ENCODE data around the gene RIN2.

Gene RIN2

DNA sequence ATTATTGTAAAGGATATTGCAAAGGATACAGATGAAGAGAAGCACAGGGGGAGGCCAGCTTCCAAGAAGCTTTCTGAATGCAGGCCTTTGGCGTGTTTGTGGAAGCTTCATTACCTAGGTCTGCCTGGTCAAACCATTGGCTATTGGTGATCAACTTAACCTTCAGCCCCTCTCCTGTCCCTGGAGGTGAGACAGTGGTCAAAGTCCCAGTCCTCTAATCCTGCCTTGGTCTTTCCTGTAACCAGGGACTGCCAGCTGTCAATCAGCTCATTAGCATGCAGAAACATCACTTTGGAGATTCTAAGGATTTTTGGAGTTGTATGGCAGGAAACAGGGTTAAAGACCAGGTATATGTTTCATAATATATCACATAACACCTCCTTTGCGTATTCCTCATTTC lies 13.0 kb downstream of the RIN2 start:
- Histone ChIP-seq H3K4me3 (ENCODE audit: low read depth in 1 of 5, low read length in 5 of 5) (no peak overlapping the region), H3K27me3 (ENCODE audit: control insufficient read depth in 5 of 5, insufficient read depth in 4 of 5, low read length in 5 of 5) (no peaks in the 10 kb centered on the region), H3K9ac (ENCODE audit: low read length in 5 of 5) (no peak overlapping the region), H3K36me3 (ENCODE audit: control insufficient read depth in 5 of 5, insufficient read depth in 5 of 5, low read length in 5 of 5) (peaks cover 0 to 9% (median 0%) of the 10 kb centered on the region in 5 donors), H3K27ac (ENCODE audit: low read depth, low read length) (no peak overlapping the region), H3K4me1 (ENCODE audit: control insufficient read depth in 5 of 5, insufficient read depth in 5 of 5, low read length in 5 of 5) (peaks cover 8 to 46% (median 38%) of the 10 kb centered on the region in 5 donors), H3K9me3 (ENCODE audit: control insufficient read depth in 5 of 5, low read length in 5 of 5) (no peaks in the 10 kb centered on the region)

DNA sequence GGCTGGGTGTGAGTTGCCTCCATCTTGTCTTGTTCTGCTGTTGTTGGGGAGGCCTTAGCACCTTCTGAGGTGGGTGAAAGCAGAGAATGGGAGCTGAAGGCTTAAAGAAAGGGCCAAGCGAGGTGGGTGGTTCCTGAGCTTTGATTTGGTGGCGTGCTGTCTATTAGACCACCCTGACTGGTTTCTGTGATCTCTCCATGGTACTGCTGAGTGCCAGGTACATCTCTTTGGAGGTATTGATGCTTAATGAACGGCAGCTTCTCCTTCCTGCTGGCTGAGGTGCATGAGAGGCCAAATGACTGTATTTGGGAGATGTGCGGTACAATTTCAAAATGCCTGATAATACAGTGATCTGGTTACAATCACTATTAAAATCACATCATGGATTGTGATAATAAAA lies 15.4 kb downstream of the RIN2 start:
- Histone ChIP-seq H3K27ac (ENCODE audit: low read depth, low read length) (no peak overlapping the region), H3K27me3 (ENCODE audit: control insufficient read depth in 5 of 5, insufficient read depth in 4 of 5, low read length in 5 of 5) (no peaks in the 10 kb centered on the region), H3K9ac (ENCODE audit: low read length in 5 of 5) (no peak overlapping the region), H3K9me3 (ENCODE audit: control insufficient read depth in 5 of 5, low read length in 5 of 5) (no peaks in the 10 kb centered on the region), H3K4me1 (ENCODE audit: control insufficient read depth in 5 of 5, insufficient read depth in 5 of 5, low read length in 5 of 5) (peaks cover 14 to 66% (median 53%) of the 10 kb centered on the region in 5 donors), H3K4me3 (ENCODE audit: low read depth in 1 of 5, low read length in 5 of 5) (no peak overlapping the region), H3K36me3 (ENCODE audit: control insufficient read depth in 5 of 5, insufficient read depth in 5 of 5, low read length in 5 of 5) (peaks cover 0 to 2% (median 0%) of the 10 kb centered on the region in 5 donors)

- H3K27me3 ChIP-seq (ENCODE audit: control insufficient read depth in 5 of 5, insufficient read depth in 4 of 5, low read length in 5 of 5), result no peaks in the 10 kb centered on the region
- no peaks in the 10 kb centered on the region for H3K9me3 ChIP-seq (ENCODE audit: control insufficient read depth in 5 of 5, low read length in 5 of 5)
- H3K9ac ChIP-seq (ENCODE audit: low read length in 5 of 5), result peak overlapping the region in 1 of 5 donors; percentile 13
- H3K4me3 ChIP-seq (ENCODE audit: low read depth in 1 of 5, low read length in 5 of 5), result no peak overlapping the region
- H3K4me1 ChIP-seq (ENCODE audit: control insufficient read depth in 5 of 5, insufficient read depth in 5 of 5, low read length in 5 of 5), result peaks cover 14 to 67% (median 55%) of the 10 kb centered on the region in 5 donors
- H3K27ac ChIP-seq (ENCODE audit: low read depth, low read length), result peak overlapping the region; percentile 19
- H3K36me3 ChIP-seq (ENCODE audit: control insufficient read depth in 5 of 5, insufficient read depth in 5 of 5, low read length in 5 of 5), result peaks cover 0 to under 1% (median 0%) of the 10 kb centered on the region in 5 donors
These were observed 16.3 kb downstream of the RIN2 start for GRCh38 chr20:19774135-19774933.

GRCh38 chr20:19775353-19776253 lies 17.5 kb downstream of the RIN2 start:
- Histone ChIP-seq H3K27ac (ENCODE audit: low read depth, low read length) (peak overlapping the region; percentile 53), H3K4me3 (ENCODE audit: low read depth in 1 of 5, low read length in 5 of 5) (no peak overlapping the region), H3K4me1 (ENCODE audit: control insufficient read depth in 5 of 5, insufficient read depth in 5 of 5, low read length in 5 of 5) (peaks cover 14 to 61% (median 51%) of the 10 kb centered on the region in 5 donors), H3K27me3 (ENCODE audit: control insufficient read depth in 5 of 5, insufficient read depth in 4 of 5, low read length in 5 of 5) (no peaks in the 10 kb centered on the region), H3K9me3 (ENCODE audit: control insufficient read depth in 5 of 5, low read length in 5 of 5) (no peaks in the 10 kb centered on the region), H3K36me3 (ENCODE audit: control insufficient read depth in 5 of 5, insufficient read depth in 5 of 5, low read length in 5 of 5) (no peaks in the 10 kb centered on the region), H3K9ac (ENCODE audit: low read length in 5 of 5) (no peak overlapping the region)

DNA sequence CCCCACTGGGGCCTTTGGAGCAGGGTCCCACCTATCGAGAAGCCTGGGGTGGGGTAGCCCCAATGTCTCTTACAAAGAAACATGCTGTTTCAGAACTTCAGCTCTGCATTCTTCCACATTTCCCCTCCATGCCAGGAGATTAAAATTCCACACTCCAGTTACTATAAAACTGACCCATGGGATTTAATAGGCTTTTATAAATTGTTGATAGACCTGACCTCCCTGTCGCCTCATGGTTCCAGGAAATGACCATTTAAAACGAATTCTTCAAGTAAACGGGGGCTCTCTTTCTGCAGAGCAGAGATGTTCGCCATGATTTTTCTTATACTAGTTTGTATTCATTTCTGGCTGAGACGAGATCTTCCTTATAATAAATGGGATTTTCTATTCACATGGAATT lies 19.3 kb downstream of the RIN2 start:
- H3K4me3 ChIP-seq (ENCODE audit: low read depth in 1 of 5, low read length in 5 of 5), result no peak overlapping the region
- H3K9ac ChIP-seq (ENCODE audit: low read length in 5 of 5), result no peak overlapping the region
- H3K27ac ChIP-seq (ENCODE audit: low read depth, low read length), result peak overlapping the region; percentile 71
- H3K4me1 ChIP-seq (ENCODE audit: control insufficient read depth in 5 of 5, insufficient read depth in 5 of 5, low read length in 5 of 5), result peaks cover 14 to 50% (median 49%) of the 10 kb centered on the region in 5 donors
- no peaks in the 10 kb centered on the region for H3K9me3 ChIP-seq (ENCODE audit: control insufficient read depth in 5 of 5, low read length in 5 of 5)
- no peaks in the 10 kb centered on the region for H3K27me3 ChIP-seq (ENCODE audit: control insufficient read depth in 5 of 5, insufficient read depth in 4 of 5, low read length in 5 of 5)
- H3K36me3 ChIP-seq (ENCODE audit: control insufficient read depth in 5 of 5, insufficient read depth in 5 of 5, low read length in 5 of 5), result no peaks in the 10 kb centered on the region

- Histone ChIP-seq H3K27ac (ENCODE audit: low read depth, low read length) (peak overlapping the region; percentile 71), H3K4me3 (ENCODE audit: low read depth in 1 of 5, low read length in 5 of 5) (no peak overlapping the region), H3K4me1 (ENCODE audit: control insufficient read depth in 5 of 5, insufficient read depth in 5 of 5, low read length in 5 of 5) (peaks cover 14 to 50% (median 46%) of the 10 kb centered on the region in 5 donors), H3K27me3 (ENCODE audit: control insufficient read depth in 5 of 5, insufficient read depth in 4 of 5, low read length in 5 of 5) (no peaks in the 10 kb centered on the region), H3K36me3 (ENCODE audit: control insufficient read depth in 5 of 5, insufficient read depth in 5 of 5, low read length in 5 of 5) (no peaks in the 10 kb centered on the region), H3K9me3 (ENCODE audit: control insufficient read depth in 5 of 5, low read length in 5 of 5) (no peaks in the 10 kb centered on the region), H3K9ac (ENCODE audit: low read length in 5 of 5) (peak overlapping the region in 1 of 5 donors; percentile 27)
These were observed 19.9 kb downstream of the RIN2 start for GRCh38 chr20:19777981-19778380.

DNA sequence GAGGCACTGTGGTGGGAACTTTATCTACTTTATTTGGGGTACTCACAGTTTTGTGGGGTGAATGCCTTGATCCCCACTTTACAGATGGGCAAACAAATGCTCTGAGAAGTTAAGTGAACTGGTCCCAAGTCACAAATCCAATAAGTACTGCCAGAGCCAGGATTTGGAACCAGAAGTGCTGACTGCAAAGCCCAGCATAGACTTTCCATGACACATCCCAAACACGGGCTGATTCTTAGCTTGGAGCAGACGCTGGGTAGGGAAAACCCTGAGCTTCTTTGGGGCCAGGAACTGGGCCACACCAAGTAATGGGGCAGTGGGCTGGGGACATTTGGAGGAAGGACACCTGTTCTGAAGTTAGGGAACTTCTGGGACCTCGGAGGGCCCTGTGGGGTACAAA lies 20.3 kb downstream of the RIN2 start:
- Histone ChIP-seq H3K9ac (ENCODE audit: low read length in 5 of 5) (peak overlapping the region in 1 of 5 donors; percentile 48), H3K36me3 (ENCODE audit: control insufficient read depth in 5 of 5, insufficient read depth in 5 of 5, low read length in 5 of 5) (no peaks in the 10 kb centered on the region), H3K9me3 (ENCODE audit: control insufficient read depth in 5 of 5, low read length in 5 of 5) (no peaks in the 10 kb centered on the region), H3K4me1 (ENCODE audit: control insufficient read depth in 5 of 5, insufficient read depth in 5 of 5, low read length in 5 of 5) (peaks cover 14 to 48% (median 42%) of the 10 kb centered on the region in 5 donors), H3K27ac (ENCODE audit: low read depth, low read length) (peak overlapping the region; percentile 71), H3K27me3 (ENCODE audit: control insufficient read depth in 5 of 5, insufficient read depth in 4 of 5, low read length in 5 of 5) (no peaks in the 10 kb centered on the region), H3K4me3 (ENCODE audit: low read depth in 1 of 5, low read length in 5 of 5) (no peak overlapping the region)

DNA sequence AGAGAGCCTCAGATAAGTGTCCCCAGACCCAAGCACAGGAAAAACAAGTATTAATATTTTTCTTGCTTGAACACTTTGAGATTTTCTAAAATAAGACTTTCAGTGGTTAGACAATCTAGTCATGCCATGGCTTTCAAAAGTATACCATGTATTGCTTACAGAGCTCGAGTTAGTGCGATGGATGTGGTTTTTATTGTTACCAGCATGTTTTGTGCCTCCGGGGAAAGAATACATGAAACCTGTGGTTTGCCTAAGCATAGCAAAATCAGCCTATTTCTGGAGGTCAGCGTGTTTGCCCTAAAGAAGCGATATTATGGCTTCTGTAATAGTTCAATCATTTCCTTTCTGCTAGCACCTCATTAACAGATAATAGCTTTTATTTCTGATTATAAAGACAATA lies 21.6 kb downstream of the RIN2 start:
- H3K36me3 ChIP-seq (ENCODE audit: control insufficient read depth in 5 of 5, insufficient read depth in 5 of 5, low read length in 5 of 5), result no peaks in the 10 kb centered on the region
- H3K9me3 ChIP-seq (ENCODE audit: control insufficient read depth in 5 of 5, low read length in 5 of 5), result no peaks in the 10 kb centered on the region
- H3K4me1 ChIP-seq (ENCODE audit: control insufficient read depth in 5 of 5, insufficient read depth in 5 of 5, low read length in 5 of 5), result peaks cover 12 to 44% (median 41%) of the 10 kb centered on the region in 5 donors
- H3K27ac ChIP-seq (ENCODE audit: low read depth, low read length), result peak overlapping the region; percentile 12
- no peak overlapping the region for H3K9ac ChIP-seq (ENCODE audit: low read length in 5 of 5)
- H3K4me3 ChIP-seq (ENCODE audit: low read depth in 1 of 5, low read length in 5 of 5), result no peak overlapping the region
- H3K27me3 ChIP-seq (ENCODE audit: control insufficient read depth in 5 of 5, insufficient read depth in 4 of 5, low read length in 5 of 5), result no peaks in the 10 kb centered on the region

- H3K9me3 ChIP-seq (ENCODE audit: control insufficient read depth in 5 of 5, low read length in 5 of 5), result no peaks in the 10 kb centered on the region
- peaks cover 11 to 44% (median 41%) of the 10 kb centered on the region in 5 donors for H3K4me1 ChIP-seq (ENCODE audit: control insufficient read depth in 5 of 5, insufficient read depth in 5 of 5, low read length in 5 of 5)
- H3K36me3 ChIP-seq (ENCODE audit: control insufficient read depth in 5 of 5, insufficient read depth in 5 of 5, low read length in 5 of 5), result no peaks in the 10 kb centered on the region
- no peak overlapping the region for H3K9ac ChIP-seq (ENCODE audit: low read length in 5 of 5)
- no peak overlapping the region for H3K27ac ChIP-seq (ENCODE audit: low read depth, low read length)
- H3K27me3 ChIP-seq (ENCODE audit: control insufficient read depth in 5 of 5, insufficient read depth in 4 of 5, low read length in 5 of 5), result no peaks in the 10 kb centered on the region
- H3K4me3 ChIP-seq (ENCODE audit: low read depth in 1 of 5, low read length in 5 of 5), result no peak overlapping the region
These were observed 22.2 kb downstream of the RIN2 start for GRCh38 chr20:19780261-19780660.

GRCh38 chr20:19781235-19781634 lies 23.2 kb downstream of the RIN2 start:
- no peak overlapping the region for H3K4me3 ChIP-seq (ENCODE audit: low read depth in 1 of 5, low read length in 5 of 5)
- no peak overlapping the region for H3K27ac ChIP-seq (ENCODE audit: low read depth, low read length)
- H3K27me3 ChIP-seq (ENCODE audit: control insufficient read depth in 5 of 5, insufficient read depth in 4 of 5, low read length in 5 of 5), result no peaks in the 10 kb centered on the region
- H3K36me3 ChIP-seq (ENCODE audit: control insufficient read depth in 5 of 5, insufficient read depth in 5 of 5, low read length in 5 of 5), result no peaks in the 10 kb centered on the region
- peaks cover 13 to 49% (median 43%) of the 10 kb centered on the region in 5 donors for H3K4me1 ChIP-seq (ENCODE audit: control insufficient read depth in 5 of 5, insufficient read depth in 5 of 5, low read length in 5 of 5)
- H3K9me3 ChIP-seq (ENCODE audit: control insufficient read depth in 5 of 5, low read length in 5 of 5), result no peaks in the 10 kb centered on the region
- H3K9ac ChIP-seq (ENCODE audit: low read length in 5 of 5), result no peak overlapping the region

Measured in subcutaneous abdominal adipose tissue (tissue), 5 donors.